ENCODE results near the gene WDFY3. TPM values are rescaled to one million over a fixed set of nuclear protein-coding genes. Genes with fewer than 3 reads are reported as not detected.

The WDFY3 gene
- total RNA-seq, 1 donor, result 18.1 TPM

DNA sequence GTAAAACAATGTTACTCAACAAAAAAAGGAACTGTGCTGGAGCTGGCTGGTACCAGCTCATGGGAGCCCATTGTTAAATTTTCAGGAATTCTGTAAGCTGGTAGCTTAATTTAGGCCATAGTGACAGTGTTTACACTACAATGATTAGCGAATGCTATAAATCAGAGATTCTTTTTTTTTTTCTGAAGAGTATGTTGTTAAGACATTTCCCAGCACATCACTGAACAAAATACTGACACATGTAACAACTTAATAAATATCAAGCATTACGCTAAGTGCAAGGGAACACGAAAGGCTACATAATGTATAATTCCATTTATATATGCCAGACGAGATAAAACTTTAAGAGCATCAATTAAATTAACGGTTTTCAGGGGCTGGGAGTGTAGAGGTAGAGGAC is 4.4 kb downstream of the WDFY3 start:
- H3K4me1 ChIP-seq (ENCODE audit: insufficient read depth, low read length), result peaks cover 30% of the 10 kb centered on the region
- no peak overlapping the region for H3K4me3 ChIP-seq (ENCODE audit: low read length)
- H3K27me3 ChIP-seq (ENCODE audit: insufficient read depth, low read length), result peaks cover 16% of the 10 kb centered on the region
- no peaks in the 10 kb centered on the region for H3K9me3 ChIP-seq (ENCODE audit: low read depth, low read length)

DNA sequence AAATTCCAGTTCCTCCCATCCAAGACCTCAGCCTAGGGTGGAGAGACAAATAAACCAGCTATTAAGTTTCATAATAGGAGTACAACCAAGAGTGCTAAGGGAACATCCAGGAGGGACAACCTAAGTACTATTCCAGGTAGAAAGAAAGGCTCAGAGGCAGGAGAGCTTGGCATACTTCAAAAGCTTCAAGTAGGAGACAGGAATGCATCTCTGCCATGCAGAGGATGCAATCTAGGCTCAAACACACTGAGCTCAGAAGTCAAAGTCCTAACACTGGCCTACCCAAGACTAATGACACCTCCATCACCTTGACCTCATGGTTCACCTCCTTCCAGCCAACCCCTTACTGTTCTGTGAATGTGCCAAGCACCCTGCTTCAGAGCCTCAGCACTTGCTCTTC is 8.1 kb downstream of the WDFY3 start:
- Histone ChIP-seq H3K9me3 (ENCODE audit: low read depth, low read length) (no peaks in the 10 kb centered on the region), H3K27me3 (ENCODE audit: insufficient read depth, low read length) (no peaks in the 10 kb centered on the region), H3K4me1 (ENCODE audit: insufficient read depth, low read length) (peaks cover 11% of the 10 kb centered on the region), H3K4me3 (ENCODE audit: low read length) (no peak overlapping the region)

DNA sequence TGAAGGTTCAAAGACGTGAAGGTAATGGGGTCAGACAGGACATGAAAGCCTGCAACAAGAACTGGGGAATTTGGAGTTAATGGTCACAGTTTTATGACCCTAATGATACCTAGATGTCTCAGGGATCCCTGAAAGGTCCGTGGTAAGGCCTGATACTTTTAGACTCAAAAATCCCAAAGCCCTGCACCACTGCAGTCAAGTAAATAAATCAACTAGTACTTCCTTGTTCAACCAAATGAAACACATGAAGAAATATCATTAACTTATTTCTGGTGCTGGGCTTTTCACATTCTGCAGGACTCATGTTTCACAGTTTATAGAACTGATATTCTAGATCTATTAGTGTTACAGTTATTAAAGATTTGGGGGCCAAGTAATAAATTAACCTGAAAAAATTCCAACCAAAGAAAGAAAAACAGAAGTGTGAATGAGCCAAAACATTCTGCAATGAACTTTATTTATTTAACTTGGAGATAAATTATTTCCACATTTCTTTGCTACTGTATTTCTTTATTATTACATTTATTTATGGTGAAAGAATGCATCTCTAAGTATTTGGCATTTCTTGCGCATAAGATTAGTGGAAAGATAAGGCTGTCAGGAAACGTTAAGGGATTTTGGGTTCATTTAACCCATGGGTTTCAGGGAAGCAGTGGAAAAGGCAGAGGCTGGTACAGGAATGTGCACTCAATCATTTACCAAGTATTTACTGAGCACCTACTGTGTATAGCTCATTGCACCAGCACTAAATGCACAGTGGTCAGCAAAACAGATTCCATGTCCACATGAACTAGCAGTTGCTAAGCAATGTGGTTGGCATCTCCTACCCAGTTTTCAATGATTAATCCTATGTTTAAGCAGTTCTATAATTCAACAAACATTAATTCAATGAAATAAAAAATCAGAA is 8.7 kb downstream of the WDFY3 start:
- Histone ChIP-seq H3K4me1 (ENCODE audit: insufficient read depth, low read length) (peaks cover 11% of the 10 kb centered on the region), H3K4me3 (ENCODE audit: low read length) (no peak overlapping the region), H3K9me3 (ENCODE audit: low read depth, low read length) (no peaks in the 10 kb centered on the region), H3K27me3 (ENCODE audit: insufficient read depth, low read length) (no peaks in the 10 kb centered on the region)

DNA sequence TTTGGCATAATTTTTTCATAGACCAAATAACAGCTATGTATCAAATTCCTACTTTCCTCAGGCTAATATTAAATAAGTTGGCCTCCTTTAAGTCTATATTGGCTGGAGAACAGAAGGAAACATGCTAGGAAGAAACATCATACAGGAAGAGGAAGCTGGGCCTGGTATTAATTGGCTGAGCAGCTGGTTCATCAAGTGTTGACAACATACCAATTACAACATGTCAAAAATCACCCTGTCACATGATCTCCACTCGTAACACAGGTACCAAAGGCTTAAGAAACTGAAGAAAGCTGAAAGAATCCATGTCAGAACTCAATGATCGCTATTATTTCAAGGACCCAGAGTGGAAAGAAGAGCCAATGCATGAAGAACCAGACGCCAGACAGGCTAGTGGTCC is 10.5 kb downstream of the WDFY3 start:
- Histone ChIP-seq H3K9me3 (ENCODE audit: low read depth, low read length) (no peaks in the 10 kb centered on the region), H3K27me3 (ENCODE audit: insufficient read depth, low read length) (no peaks in the 10 kb centered on the region), H3K4me1 (ENCODE audit: insufficient read depth, low read length) (peaks cover 11% of the 10 kb centered on the region), H3K4me3 (ENCODE audit: low read length) (no peak overlapping the region)

DNA sequence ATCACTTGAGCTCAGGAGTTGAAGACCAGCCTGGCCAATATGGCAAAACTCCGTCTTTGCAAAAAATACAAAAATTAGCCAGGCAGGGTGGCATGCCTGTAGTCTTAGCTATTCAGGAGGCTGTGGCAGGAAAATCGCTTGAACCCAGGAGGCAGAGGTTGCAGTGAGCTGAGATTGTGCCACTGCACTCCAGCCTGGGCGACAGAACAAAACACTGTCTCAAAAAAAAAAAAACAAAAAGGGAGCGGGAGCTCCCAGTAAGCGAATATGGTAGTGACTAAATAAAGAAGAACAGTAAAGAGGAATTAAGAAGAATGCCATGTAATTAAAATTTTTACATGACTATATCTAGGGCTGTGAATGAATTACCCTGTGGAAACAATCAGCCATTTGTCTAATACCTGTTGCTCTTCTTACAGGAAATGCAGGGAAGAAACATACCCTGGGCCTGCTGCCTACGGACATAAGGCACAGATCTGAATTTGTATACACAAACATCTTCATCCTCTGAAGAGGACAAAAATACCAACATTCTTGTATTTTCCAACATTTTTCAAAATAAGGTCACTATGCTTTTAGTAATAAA is 11.4 kb downstream of the WDFY3 start:
- Histone ChIP-seq H3K27me3 (ENCODE audit: insufficient read depth, low read length) (no peaks in the 10 kb centered on the region), H3K4me1 (ENCODE audit: insufficient read depth, low read length) (peaks cover 9% of the 10 kb centered on the region), H3K9me3 (ENCODE audit: low read depth, low read length) (no peaks in the 10 kb centered on the region)

DNA sequence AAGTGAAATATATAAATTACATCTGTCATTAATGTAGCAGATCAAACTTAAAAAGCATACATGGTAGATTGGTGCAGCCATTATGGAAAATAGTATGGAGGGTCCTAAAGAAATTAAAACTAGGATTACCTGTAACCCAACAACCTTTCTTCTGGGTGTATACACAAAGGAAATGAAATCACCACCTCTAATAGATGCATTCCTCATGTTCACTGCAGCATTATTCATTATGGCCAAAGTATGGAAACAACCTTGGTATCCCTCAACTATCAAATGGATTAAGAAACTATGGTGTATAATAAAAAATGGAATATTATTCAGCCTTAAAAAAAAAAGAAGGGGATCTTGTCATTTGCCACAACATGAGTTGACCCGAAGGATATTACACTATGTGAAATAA is 13.7 kb downstream of the WDFY3 start:
- Histone ChIP-seq H3K9me3 (ENCODE audit: low read depth, low read length) (no peaks in the 10 kb centered on the region), H3K4me3 (ENCODE audit: low read length) (no peak overlapping the region), H3K27me3 (ENCODE audit: insufficient read depth, low read length) (no peaks in the 10 kb centered on the region), H3K4me1 (ENCODE audit: insufficient read depth, low read length) (peaks cover 7% of the 10 kb centered on the region)

More for the DNA sequence above, 11.4 kb downstream of the WDFY3 start:
- H3K4me3 ChIP-seq (ENCODE audit: low read length), result no peak overlapping the region

DNA sequence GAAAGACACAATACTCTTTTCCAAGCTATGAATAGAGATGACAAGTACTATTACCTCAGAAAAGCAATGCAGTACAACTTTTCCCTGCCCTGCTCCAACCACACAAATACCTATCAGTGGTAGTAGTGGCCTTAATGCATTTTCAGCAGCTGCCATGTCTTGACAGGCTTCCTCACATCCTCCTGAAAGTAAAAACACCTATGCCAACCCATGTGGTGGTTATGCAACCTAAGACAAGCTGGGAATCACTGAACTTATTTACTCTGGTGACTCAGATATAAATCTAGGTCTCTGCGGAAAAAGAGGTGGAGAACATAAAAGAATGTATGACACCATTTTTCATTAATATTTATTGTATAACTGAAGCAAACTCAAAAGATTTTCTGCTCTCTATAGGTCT is 14.5 kb downstream of the WDFY3 start:
- H3K9me3 ChIP-seq (ENCODE audit: low read depth, low read length), result no peaks in the 10 kb centered on the region
- H3K4me3 ChIP-seq (ENCODE audit: low read length), result no peak overlapping the region
- H3K4me1 ChIP-seq (ENCODE audit: insufficient read depth, low read length), result peaks cover 7% of the 10 kb centered on the region
- no peaks in the 10 kb centered on the region for H3K27me3 ChIP-seq (ENCODE audit: insufficient read depth, low read length)

DNA sequence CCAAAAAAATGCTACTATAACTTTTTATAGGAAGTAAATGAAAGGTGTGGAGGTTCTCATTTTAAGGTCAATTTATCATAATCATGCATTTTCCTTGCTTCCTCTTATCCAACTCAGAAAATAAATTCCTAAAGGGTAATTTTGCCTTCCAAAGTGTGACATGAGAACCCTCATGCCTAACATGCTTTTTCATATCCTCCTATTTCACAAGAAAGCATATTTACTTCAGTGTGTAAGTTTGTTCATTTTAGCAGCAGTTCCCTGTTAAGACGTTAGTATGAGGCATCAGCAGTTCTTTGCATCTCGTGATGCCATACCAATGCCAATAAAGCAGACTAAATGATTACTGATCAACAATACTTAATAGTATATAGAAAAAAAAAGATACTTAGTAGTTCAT is 18.4 kb downstream of the WDFY3 start:
- H3K4me3 ChIP-seq (ENCODE audit: low read length), result no peak overlapping the region
- no peaks in the 10 kb centered on the region for H3K9me3 ChIP-seq (ENCODE audit: low read depth, low read length)
- H3K27me3 ChIP-seq (ENCODE audit: insufficient read depth, low read length), result no peaks in the 10 kb centered on the region
- H3K4me1 ChIP-seq (ENCODE audit: insufficient read depth, low read length), result peaks cover 14% of the 10 kb centered on the region

DNA sequence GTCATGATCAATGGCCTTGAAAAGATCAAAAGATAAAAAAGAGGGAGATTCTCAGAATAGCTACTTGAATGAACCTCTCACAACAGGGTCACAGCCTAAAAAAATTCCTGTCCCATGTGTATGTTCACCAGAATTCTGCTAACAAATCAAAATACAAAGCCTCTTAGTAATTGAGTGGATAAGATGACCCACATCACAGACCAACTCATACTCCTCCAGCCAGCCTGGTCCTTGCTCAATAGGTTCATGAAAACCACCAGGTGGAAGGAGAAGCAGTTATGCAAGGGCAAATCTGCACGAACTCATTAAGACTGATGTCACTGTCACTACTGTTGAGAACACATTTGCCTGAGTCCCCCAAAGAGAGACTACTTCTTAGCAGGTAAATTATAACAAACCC is 21.5 kb downstream of the WDFY3 start:
- peaks cover 14% of the 10 kb centered on the region for H3K4me1 ChIP-seq (ENCODE audit: insufficient read depth, low read length)
- peaks cover 18% of the 10 kb centered on the region for H3K9me3 ChIP-seq (ENCODE audit: low read depth, low read length)
- H3K27me3 ChIP-seq (ENCODE audit: insufficient read depth, low read length), result no peaks in the 10 kb centered on the region
- no peak overlapping the region for H3K4me3 ChIP-seq (ENCODE audit: low read length)

DNA sequence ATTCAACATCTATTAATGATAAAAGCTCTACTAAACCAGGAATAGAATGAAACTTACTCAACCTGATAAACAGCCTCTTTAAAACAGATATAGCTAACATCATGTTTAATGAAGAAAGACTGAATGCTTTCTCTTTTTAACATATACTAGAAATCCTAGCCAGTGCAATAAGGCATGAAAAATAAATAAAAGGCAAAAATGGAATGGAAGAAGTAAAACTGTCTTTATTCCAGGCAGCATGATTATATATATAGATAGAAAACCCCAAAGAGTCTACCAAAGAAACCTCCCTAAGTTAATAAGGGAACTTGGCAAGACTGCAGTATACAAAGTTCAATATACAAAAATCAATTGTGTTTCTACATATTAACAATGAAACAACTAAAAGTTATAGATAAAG is 25.5 kb downstream of the WDFY3 start:
- Histone ChIP-seq H3K9me3 (ENCODE audit: low read depth, low read length) (peaks cover 18% of the 10 kb centered on the region), H3K27me3 (ENCODE audit: insufficient read depth, low read length) (no peaks in the 10 kb centered on the region), H3K4me3 (ENCODE audit: low read length) (no peak overlapping the region), H3K4me1 (ENCODE audit: insufficient read depth, low read length) (peaks cover 7% of the 10 kb centered on the region)

DNA sequence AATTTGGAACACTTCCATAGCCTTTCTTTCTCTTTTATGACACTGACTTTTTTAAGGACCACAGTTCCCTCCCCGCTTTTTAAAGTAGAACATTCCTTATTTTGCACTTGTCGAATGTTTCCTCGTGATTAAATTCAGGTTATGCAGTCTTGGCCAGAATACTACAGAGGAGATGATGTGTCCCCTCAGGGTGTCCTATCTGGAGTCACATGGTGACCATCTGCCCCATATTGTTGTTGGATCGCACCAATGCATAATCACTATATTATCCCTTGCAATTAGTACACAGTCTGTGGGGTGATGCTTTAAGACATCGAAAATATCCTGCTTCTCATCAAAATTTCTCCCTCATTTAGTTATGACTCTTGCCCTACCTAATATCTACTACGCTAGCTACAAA is 27.4 kb downstream of the WDFY3 start:
- Histone ChIP-seq H3K27me3 (ENCODE audit: insufficient read depth, low read length) (no peaks in the 10 kb centered on the region), H3K9me3 (ENCODE audit: low read depth, low read length) (peaks cover 18% of the 10 kb centered on the region), H3K4me1 (ENCODE audit: insufficient read depth, low read length) (no peaks in the 10 kb centered on the region), H3K4me3 (ENCODE audit: low read length) (no peak overlapping the region)

DNA sequence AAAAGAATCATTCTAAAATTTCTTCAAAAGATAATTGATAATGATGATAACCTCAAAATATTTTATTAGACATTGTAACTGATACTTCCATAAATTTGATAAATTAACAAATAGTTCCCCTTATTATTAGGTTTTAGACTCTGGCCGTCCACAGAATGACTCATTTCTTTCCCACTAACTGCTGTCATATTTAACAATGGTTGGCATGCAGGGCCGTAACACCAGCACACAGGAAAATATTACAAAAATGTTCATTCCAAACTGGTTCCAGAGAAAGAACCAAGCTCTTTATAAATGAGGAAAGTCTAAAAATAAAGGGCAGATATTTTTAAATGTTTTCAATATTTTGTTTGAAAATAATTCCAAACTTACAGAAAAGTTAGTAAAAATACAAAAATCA is 28.2 kb downstream of the WDFY3 start:
- Histone ChIP-seq H3K4me3 (ENCODE audit: low read length) (no peak overlapping the region), H3K4me1 (ENCODE audit: insufficient read depth, low read length) (no peaks in the 10 kb centered on the region), H3K9me3 (ENCODE audit: low read depth, low read length) (peaks cover 18% of the 10 kb centered on the region), H3K27me3 (ENCODE audit: insufficient read depth, low read length) (no peaks in the 10 kb centered on the region)

DNA sequence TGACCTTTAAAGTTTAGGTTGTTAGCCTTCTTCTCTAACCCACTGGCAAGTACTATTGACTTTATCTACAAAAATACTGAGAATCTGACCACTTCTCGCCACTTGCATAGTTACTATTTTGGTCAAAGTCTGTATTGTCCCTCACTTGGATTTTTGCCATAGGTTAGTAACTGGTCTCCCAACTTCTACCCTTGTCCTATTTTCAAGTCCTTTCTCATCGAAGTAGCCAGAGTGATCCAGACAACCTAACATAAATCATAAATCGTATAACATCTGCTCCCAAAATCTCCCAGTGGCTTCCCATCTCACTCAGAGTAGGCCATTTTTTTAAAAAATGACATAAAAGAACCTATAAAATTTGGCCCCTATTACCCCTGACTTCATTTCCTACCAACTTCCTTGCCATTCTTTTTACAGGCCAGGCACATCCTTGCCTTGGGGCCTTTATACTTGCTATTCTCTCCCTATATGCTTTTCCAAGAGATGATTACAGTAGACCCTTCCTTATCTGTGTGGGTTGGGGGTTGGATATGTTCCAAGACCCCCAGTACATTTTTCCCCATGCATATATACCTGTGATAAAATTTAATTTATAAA is 29.0 kb downstream of the WDFY3 start:
- Histone ChIP-seq H3K4me1 (ENCODE audit: insufficient read depth, low read length) (no peaks in the 10 kb centered on the region), H3K27me3 (ENCODE audit: insufficient read depth, low read length) (no peaks in the 10 kb centered on the region), H3K4me3 (ENCODE audit: low read length) (no peak overlapping the region), H3K9me3 (ENCODE audit: low read depth, low read length) (peaks cover 18% of the 10 kb centered on the region)

DNA sequence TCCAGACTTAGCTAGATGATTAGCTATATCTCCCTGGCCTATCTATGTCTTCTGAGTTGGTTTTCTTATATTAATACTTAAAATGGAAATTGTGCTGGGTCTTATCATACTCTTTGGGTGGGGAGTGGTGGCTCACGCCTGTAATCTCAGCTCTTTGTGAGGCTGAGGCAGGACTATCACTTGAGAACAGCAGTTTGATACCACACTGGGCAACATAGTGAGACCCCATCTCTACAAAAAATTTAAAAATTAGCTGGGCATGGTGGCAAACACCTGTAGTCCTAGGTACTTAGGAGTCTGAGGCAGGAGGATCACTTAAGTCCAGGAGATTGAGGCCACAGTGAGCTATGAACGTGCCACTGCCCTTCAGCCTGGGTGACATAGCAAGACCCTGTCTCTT is 30.4 kb downstream of the WDFY3 start:
- no peaks in the 10 kb centered on the region for H3K27me3 ChIP-seq (ENCODE audit: insufficient read depth, low read length)
- H3K4me1 ChIP-seq (ENCODE audit: insufficient read depth, low read length), result no peaks in the 10 kb centered on the region
- peaks cover 8% of the 10 kb centered on the region for H3K9me3 ChIP-seq (ENCODE audit: low read depth, low read length)
- H3K4me3 ChIP-seq (ENCODE audit: low read length), result no peak overlapping the region

DNA sequence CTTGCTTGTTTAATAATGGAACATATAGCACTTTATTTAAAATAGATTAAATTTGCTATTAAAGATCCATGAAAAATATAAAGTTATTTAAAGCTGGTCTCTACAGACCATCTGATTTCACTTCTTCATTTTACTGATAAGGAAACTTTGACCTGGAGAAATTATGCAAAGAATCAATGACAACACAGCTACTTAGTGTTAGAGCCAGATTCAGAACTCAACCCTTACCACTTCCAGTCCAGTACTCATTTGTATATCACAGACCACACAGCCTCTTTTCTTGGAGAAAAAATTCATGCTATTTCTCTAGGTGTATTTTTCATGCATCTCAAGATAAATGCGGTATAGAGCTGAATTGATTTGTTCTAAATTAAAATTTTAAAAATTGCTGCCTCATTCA is 34.0 kb downstream of the WDFY3 start:
- no peak overlapping the region for H3K4me3 ChIP-seq (ENCODE audit: low read length)
- H3K27me3 ChIP-seq (ENCODE audit: insufficient read depth, low read length), result no peaks in the 10 kb centered on the region
- no peaks in the 10 kb centered on the region for H3K9me3 ChIP-seq (ENCODE audit: low read depth, low read length)
- H3K4me1 ChIP-seq (ENCODE audit: insufficient read depth, low read length), result no peaks in the 10 kb centered on the region

All from mononuclear cell (primary cell).